ENCODE data around the gene NOXA1.
A peak's percentile ranks its signal among the peaks of the same experiment; 100 is the strongest.

The NOXA1 gene

GRCh38 chr9:137455359-137455991 lies 32.3 kb downstream of the NOXA1 start:
- DNase-seq: no peak

GRCh38 chr9:137456061-137456863 lies 33.1 kb downstream of the NOXA1 start:
- no peak for DNase-seq

GRCh38 chr9:137456864-137457405 lies 33.7 kb downstream of the NOXA1 start:
- no peak for DNase-seq

- no peak for DNase-seq
These were observed 34.4 kb downstream of the NOXA1 start for GRCh38 chr9:137457406-137458193.

GRCh38 chr9:137458194-137459151 lies 35.3 kb downstream of the NOXA1 start:
- no peak for DNase-seq

- DNase-seq: peak; percentile 63
These were observed 36.0 kb downstream of the NOXA1 start, which contains the start of gene NSMF for GRCh38 chr9:137459152-137459600. TSS of gene NSMF (minus strand) at chr9:137459334. CDS start at chr9:137459102, 232 bp downstream.

- DNase-seq: no peak
These were observed 36.6 kb downstream of the NOXA1 start for GRCh38 chr9:137459601-137460362.

GRCh38 chr9:137460363-137461315 lies 37.4 kb downstream of the NOXA1 start:
- no peak for DNase-seq

GRCh38 chr9:137461316-137461662 lies 38.1 kb downstream of the NOXA1 start:
- no peak for DNase-seq

- peak; percentile 24 for DNase-seq
These were observed 38.6 kb downstream of the NOXA1 start for GRCh38 chr9:137461663-137462395.

GRCh38 chr9:137462396-137462985 lies 39.3 kb downstream of the NOXA1 start:
- no peak for DNase-seq

- DNase-seq: no peak
These were observed 40.1 kb downstream of the NOXA1 start for GRCh38 chr9:137462986-137463930.

GRCh38 chr9:137463931-137464290 lies 40.7 kb downstream of the NOXA1 start:
- DNase-seq: no peak

GRCh38 chr9:137464291-137464999 lies 41.3 kb downstream of the NOXA1 start:
- no peak for DNase-seq

- DNase-seq: no peak
These were observed 42.0 kb downstream of the NOXA1 start for GRCh38 chr9:137465000-137465719.

GRCh38 chr9:137465720-137466388 lies 42.7 kb downstream of the NOXA1 start:
- DNase-seq: no peak

All from KG1 (cell line).